Prostate gland (tissue), 2 donors: ENCODE results near the gene SHROOM3.

Experiments
- POLR2A ChIP-seq: fragments of 450-650 bp; IDR thresholded peaks from one replicate; pipeline ENCODE4 v1.6.1; 2016; ENCODE audit warnings: antibody characterized with exemption, mild to moderate bottlenecking
- POLR2AphosphoS5 ChIP-seq: sonication (generic); formaldehyde crosslinking; IDR thresholded peaks from one replicate; pipeline ENCODE4 v1.6.1; 2017; ENCODE audit warnings: antibody characterized with exemption
- TF ChIP-seq, protein P1 (sequence below), 4 experiments: fragments of 200-600 bp in 2 of 4; fragments of 450-650 bp in 2 of 4; sonication (generic) in 2 of 4; IDR thresholded peaks; 1 replicate in 3 of 4; 2 replicates in 1 of 4; pipeline ENCODE4 v1.5.1; 2016 to 2019; ENCODE audit warnings: antibody characterized with exemption in 4 of 4, mild to moderate bottlenecking in 2 of 4, moderate library complexity in 2 of 4

DNA sequence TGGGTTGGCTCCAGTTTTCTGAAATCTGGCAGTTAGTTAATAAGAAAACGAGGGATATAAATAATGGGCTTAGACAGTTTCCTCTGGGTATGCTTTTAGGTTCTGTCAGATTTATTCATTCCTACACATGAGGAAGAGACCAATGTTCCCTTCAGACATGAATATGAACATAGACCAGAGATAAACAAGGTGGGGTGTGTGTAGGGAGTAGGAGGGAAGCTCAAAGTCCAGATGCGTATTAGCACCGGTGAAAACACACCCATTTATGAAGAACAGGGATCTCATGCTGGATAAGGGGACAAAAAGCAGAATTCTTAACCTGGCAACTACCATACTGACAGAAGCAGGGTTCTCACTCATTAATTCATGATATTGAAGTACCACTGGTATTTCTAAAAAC is 240.0 kb downstream of the SHROOM3 start:
- TF ChIP-seq, protein P1, sequence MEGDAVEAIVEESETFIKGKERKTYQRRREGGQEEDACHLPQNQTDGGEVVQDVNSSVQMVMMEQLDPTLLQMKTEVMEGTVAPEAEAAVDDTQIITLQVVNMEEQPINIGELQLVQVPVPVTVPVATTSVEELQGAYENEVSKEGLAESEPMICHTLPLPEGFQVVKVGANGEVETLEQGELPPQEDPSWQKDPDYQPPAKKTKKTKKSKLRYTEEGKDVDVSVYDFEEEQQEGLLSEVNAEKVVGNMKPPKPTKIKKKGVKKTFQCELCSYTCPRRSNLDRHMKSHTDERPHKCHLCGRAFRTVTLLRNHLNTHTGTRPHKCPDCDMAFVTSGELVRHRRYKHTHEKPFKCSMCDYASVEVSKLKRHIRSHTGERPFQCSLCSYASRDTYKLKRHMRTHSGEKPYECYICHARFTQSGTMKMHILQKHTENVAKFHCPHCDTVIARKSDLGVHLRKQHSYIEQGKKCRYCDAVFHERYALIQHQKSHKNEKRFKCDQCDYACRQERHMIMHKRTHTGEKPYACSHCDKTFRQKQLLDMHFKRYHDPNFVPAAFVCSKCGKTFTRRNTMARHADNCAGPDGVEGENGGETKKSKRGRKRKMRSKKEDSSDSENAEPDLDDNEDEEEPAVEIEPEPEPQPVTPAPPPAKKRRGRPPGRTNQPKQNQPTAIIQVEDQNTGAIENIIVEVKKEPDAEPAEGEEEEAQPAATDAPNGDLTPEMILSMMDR (IDR thresholded peaks at IDR 0.05), result no peak
- TF ChIP-seq POLR2AphosphoS5 (no peak), POLR2A (no peak)
